Osteoblast (primary cell): ENCODE measurements around the gene C2CD2L. TPM values are rescaled to one million over a fixed set of nuclear protein-coding genes. Genes with fewer than 3 reads are reported as not detected.

Source experiments
- DNase-seq: peaks from one replicate; pipeline ENCODE4 v3.0.0; 2011; ENCODE audit warnings: low spot score, mixed read lengths; ENCODE audit not compliant: insufficient read length; ENCODE audit errors: missing footprints
- H2AFZ ChIP-seq: 2 replicates; pipeline ENCODE4 v1.6.0; 2011; ENCODE audit warnings: mild to moderate bottlenecking, low read length
- H3K27ac ChIP-seq: 2 replicates; pipeline ENCODE4 v1.5.1; 2011; ENCODE audit warnings: mild to moderate bottlenecking, low read depth, low read length, moderate library complexity
- H3K27me3 ChIP-seq: 2 replicates; pipeline ENCODE4 v1.6.0; 2012; ENCODE audit warnings: mild to moderate bottlenecking, control low read depth, inconsistent platforms, low read length, moderate library complexity; ENCODE audit not compliant: insufficient read depth
- H3K36me3 ChIP-seq: 2 replicates; pipeline ENCODE4 v1.5.1; 2011; ENCODE audit warnings: mild to moderate bottlenecking, low read length, control low read depth, moderate library complexity; ENCODE audit not compliant: insufficient read depth
- H3K4me1 ChIP-seq: 2 replicates; pipeline ENCODE4 v1.5.1; 2011; ENCODE audit warnings: mild to moderate bottlenecking, low read length, control low read depth, moderate library complexity; ENCODE audit not compliant: insufficient read depth
- H3K4me2 ChIP-seq: 2 replicates; pipeline ENCODE4 v1.6.0; 2011; ENCODE audit warnings: mild to moderate bottlenecking, low read length; ENCODE audit not compliant: insufficient read depth
- H3K4me3 ChIP-seq: fragments of 200-600 bp; sonication (generic); 3 replicates; pipeline ENCODE4 v1.5.1; 2012; ENCODE audit warnings: mild to moderate bottlenecking, low read length, inconsistent platforms; ENCODE audit not compliant: insufficient read depth
- H3K79me2 ChIP-seq: 2 replicates; pipeline ENCODE4 v1.6.0; 2012; ENCODE audit warnings: mild to moderate bottlenecking, low read length, control low read depth, inconsistent platforms; ENCODE audit not compliant: insufficient read depth
- H3K9me3 ChIP-seq: 2 replicates; pipeline ENCODE4 v1.5.1; 2011; ENCODE audit warnings: low read depth, low read length, control low read depth
- H4K20me1 ChIP-seq: 2 replicates; pipeline ENCODE4 v1.6.0; 2012; ENCODE audit warnings: mild to moderate bottlenecking, low read length, control low read depth; ENCODE audit not compliant: insufficient read depth
- total RNA-seq: library from RNA; depleted of rRNA; stranded (reverse); fragments of >200 nt; gene quantifications from 2 replicates; pipeline ENCODE4 v1.2.3, GENCODE V29; 2012
- TF ChIP-seq, protein P1 (sequence below): IDR thresholded peaks from 2 replicates; pipeline ENCODE4 v1.5.1; 2011; ENCODE audit warnings: mild to moderate bottlenecking, low read depth, low read length, moderate library complexity; ENCODE audit errors: extremely low read depth

C2CD2L gene
- total RNA-seq, 1 donor = 6.2 TPM

DNA sequence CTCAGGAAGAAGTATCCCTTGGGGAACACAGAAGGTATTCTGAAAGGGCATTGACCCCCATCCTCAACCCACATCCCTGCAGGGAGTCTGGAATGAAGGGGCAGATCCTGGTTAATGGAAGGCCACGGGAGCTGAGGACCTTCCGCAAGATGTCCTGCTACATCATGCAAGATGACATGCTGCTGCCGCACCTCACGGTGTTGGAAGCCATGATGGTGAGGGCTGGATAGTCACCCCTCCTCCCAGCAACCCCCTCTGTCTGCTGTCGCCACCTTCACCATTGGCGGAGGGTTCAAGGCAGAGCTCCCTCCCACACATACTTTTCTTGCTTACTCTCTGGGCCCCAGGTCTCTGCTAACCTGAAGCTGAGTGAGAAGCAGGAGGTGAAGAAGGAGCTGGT is 47.0 kb downstream of the C2CD2L start:
- Histone ChIP-seq H3K4me2 (no peak overlapping the region), H3K4me1 (no peaks in the 10 kb centered on the region), H3K9me3 (no peaks in the 10 kb centered on the region), H3K27ac (no peak overlapping the region), H4K20me1 (no peaks in the 10 kb centered on the region), H3K27me3 (peaks cover 48% of the 10 kb centered on the region), H3K79me2 (no peaks in the 10 kb centered on the region), H3K36me3 (no peaks in the 10 kb centered on the region), H3K4me3 (no peak overlapping the region), H2AFZ (no peak overlapping the region)
- TF ChIP-seq, protein P1, sequence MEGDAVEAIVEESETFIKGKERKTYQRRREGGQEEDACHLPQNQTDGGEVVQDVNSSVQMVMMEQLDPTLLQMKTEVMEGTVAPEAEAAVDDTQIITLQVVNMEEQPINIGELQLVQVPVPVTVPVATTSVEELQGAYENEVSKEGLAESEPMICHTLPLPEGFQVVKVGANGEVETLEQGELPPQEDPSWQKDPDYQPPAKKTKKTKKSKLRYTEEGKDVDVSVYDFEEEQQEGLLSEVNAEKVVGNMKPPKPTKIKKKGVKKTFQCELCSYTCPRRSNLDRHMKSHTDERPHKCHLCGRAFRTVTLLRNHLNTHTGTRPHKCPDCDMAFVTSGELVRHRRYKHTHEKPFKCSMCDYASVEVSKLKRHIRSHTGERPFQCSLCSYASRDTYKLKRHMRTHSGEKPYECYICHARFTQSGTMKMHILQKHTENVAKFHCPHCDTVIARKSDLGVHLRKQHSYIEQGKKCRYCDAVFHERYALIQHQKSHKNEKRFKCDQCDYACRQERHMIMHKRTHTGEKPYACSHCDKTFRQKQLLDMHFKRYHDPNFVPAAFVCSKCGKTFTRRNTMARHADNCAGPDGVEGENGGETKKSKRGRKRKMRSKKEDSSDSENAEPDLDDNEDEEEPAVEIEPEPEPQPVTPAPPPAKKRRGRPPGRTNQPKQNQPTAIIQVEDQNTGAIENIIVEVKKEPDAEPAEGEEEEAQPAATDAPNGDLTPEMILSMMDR = no peak
- DNase-seq = peak; percentile 31

DNA sequence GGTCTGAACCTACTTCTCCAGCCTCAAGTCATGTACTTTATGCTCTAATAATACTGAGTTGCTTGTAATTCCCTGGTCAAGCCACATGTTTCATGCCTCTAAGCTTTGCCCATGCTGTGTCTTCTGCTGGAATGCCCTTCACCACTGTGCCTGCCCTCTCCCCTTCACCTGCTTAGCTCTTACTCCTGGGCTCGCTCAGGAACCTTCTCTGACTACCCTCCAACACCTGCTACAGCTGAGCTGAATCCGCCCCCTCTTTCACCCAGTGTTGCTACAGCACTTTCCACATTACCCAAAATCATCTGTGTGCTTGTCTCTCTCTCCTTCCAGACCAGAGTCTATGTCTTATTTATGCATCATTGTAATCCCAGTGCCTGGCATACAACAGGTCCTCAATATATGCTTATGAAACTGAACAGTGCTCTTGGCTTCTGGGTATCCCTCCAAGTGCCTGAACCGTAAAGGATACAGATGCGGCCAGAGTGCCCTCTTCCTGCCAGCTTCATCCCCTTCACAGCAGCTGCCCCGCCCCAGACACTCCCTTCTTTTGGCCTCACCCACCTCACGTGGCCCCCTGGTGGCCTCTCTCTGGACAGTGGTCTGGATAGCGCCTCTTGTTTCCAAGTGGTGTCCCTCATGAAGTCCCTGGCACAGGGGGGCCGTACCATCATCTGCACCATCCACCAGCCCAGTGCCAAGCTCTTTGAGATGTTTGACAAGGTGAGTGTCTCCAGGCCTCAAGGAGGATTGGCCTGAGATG is 48.8 kb downstream of the C2CD2L start:
- no peak overlapping the region for H3K4me3 ChIP-seq
- TF ChIP-seq, protein P1 = peak; percentile 18

DNA sequence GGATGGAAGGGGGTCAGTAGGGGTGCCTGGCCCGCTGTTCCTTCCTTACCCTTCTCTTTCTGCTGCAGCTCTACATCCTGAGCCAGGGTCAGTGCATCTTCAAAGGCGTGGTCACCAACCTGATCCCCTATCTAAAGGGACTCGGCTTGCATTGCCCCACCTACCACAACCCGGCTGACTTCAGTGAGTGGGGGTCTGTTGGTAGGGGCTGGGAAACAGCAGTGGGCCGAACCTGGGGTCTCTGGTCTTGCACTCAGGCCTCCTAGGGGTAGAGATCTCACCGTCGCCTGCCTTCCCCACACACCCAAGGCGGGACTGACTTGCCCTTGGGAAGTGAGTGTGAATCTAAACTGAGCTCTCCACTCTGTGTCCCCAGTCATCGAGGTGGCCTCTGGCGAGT is 49.4 kb downstream of the C2CD2L start:
- Histone ChIP-seq H4K20me1 (no peaks in the 10 kb centered on the region), H3K27ac (no peak overlapping the region), H3K36me3 (no peaks in the 10 kb centered on the region), H3K4me1 (no peaks in the 10 kb centered on the region), H3K4me3 (no peak overlapping the region), H2AFZ (no peak overlapping the region), H3K9me3 (no peaks in the 10 kb centered on the region), H3K79me2 (no peaks in the 10 kb centered on the region), H3K27me3 (peaks cover 25% of the 10 kb centered on the region), H3K4me2 (no peak overlapping the region)
- TF ChIP-seq, protein P1 = no peak
- DNase-seq = peak; percentile 64

More for the DNA sequence above, 48.8 kb downstream of the C2CD2L start:
- Histone ChIP-seq H3K79me2 (no peaks in the 10 kb centered on the region), H4K20me1 (no peaks in the 10 kb centered on the region), H3K36me3 (no peaks in the 10 kb centered on the region), H2AFZ (no peak overlapping the region), H3K9me3 (no peaks in the 10 kb centered on the region), H3K27me3 (peaks cover 31% of the 10 kb centered on the region), H3K4me1 (no peaks in the 10 kb centered on the region), H3K4me2 (no peak overlapping the region), H3K27ac (no peak overlapping the region)
- peak; percentile 89 for DNase-seq

DNA sequence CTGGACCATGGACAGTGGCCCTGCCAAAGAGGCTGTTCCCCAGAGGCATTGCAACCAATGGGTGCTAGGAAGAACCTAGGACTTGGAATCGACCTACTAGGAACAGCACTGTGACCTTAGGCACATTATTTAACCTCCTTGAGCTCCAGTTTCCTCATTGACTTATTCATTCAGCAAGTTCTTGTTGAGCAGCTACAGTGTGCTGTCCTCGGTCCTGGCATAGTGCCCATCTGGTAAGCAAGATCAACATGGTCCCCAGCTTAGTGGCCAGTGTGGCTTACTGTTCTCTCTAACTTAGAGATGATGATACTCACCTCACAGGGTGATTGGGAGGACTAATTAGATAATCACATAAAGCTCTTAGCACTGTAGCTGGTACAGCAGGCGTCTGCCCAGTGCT is 49.9 kb downstream of the C2CD2L start:
- H3K27ac ChIP-seq = no peak overlapping the region
- no peak overlapping the region for H3K4me3 ChIP-seq
- no peaks in the 10 kb centered on the region for H4K20me1 ChIP-seq
- no peak overlapping the region for H2AFZ ChIP-seq
- peak; percentile 64 for DNase-seq
- peaks cover 20% of the 10 kb centered on the region for H3K27me3 ChIP-seq
- no peak overlapping the region for H3K4me2 ChIP-seq
- no peaks in the 10 kb centered on the region for H3K9me3 ChIP-seq
- TF ChIP-seq, protein P1 = no peak
- H3K79me2 ChIP-seq = no peaks in the 10 kb centered on the region
- no peaks in the 10 kb centered on the region for H3K36me3 ChIP-seq
- H3K4me1 ChIP-seq = no peaks in the 10 kb centered on the region
